Activated CD8-positive, alpha-beta T cell treated with anti-CD3 and anti-CD28 coated beads, Interleukin-2, amount 10 ng/mL, durations not matched to agents 7 days and 5 days (primary cell): Measurements from ENCODE around the gene PRKD1. TPM values are rescaled to one million over a fixed set of nuclear protein-coding genes. Genes with fewer than 3 reads are reported as not detected.

Source experiments
- ATAC-seq: fragments of 150-1000 bp; cut with Tn5 transposase; one replicate; pipeline ENCODE4 v1.10.0; 2021; ENCODE audit warnings: moderate library complexity
- CTCF ChIA-PET: fragments of 350-600 bp; sonication (Branson Sonifier 250); formaldehyde crosslinking; loops from one replicate; lab custom pipeline; 2021; ENCODE audit warnings: antibody characterized with exemption; lab: Charles Lee
- POLR2A ChIA-PET: fragments of 350-600 bp; sonication (Branson Sonifier 250); formaldehyde crosslinking; loops from one replicate; lab custom pipeline; 2021; ENCODE audit warnings: antibody characterized with exemption; lab: Charles Lee
- DNase-seq: peaks from one replicate; pipeline ENCODE4 v3.0.0-alpha.2; 2020
- H3K27ac Mint-ChIP-seq: one replicate; pipeline ENCODE4 v1.8.0; 2021; ENCODE audit warnings: mild to moderate bottlenecking, mixed read lengths
- H3K27me3 Mint-ChIP-seq: one replicate; pipeline ENCODE4 v1.8.0; 2021; ENCODE audit warnings: low read depth, mixed read lengths
- H3K36me3 Mint-ChIP-seq: one replicate; pipeline ENCODE4 v1.8.0; 2021; ENCODE audit warnings: low read depth, mixed read lengths
- H3K4me1 Mint-ChIP-seq: one replicate; pipeline ENCODE4 v1.8.0; 2021; ENCODE audit warnings: low read depth, mixed read lengths
- H3K4me3 Mint-ChIP-seq: one replicate; pipeline ENCODE4 v1.8.0; 2021; ENCODE audit warnings: mild to moderate bottlenecking, mixed read lengths
- H3K9me3 Mint-ChIP-seq: one replicate; pipeline ENCODE4 v1.8.0; 2022; ENCODE audit warnings: mixed read lengths; ENCODE audit not compliant: insufficient read depth
- total RNA-seq, 2 experiments: library from RNA; stranded (reverse); gene quantifications; one replicate each; pipeline ENCODE4 v1.2.3, GENCODE V29; 2021

PRKD1 gene
- total RNA-seq, 2 experiments from 2014 or later: not detected

DNA sequence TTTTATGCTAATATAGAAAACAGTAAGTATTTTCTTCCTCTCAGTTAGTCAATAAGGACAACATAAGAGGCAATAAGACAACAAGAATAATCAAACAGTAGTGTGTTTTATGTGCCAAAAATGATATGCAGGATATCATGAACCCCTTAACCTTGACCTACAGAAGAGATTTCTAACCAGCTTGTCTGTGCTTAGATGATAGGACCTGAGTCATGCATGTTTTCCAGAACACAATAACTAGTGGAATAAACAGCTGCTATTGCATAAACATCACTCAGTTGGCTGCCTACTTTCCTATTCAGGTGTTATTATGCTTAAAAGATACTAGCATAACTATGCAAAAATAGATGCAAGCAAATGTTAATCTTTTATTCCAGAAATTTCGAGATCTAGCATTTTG, 282.5 kb downstream of the PRKD1 start:
- ATAC-seq (no peak), DNase-seq (no peak)
- Mint-ChIP-seq H3K9me3 (peaks cover 30% of the 10 kb centered on the region), H3K4me1 (no peaks in the 10 kb centered on the region), H3K27ac (no peak overlapping the region), H3K27me3 (no peaks in the 10 kb centered on the region), H3K4me3 (no peak overlapping the region), H3K36me3 (no peaks in the 10 kb centered on the region)
- ChIA-PET POLR2A (no interaction called here), CTCF (no interaction called here)

DNA sequence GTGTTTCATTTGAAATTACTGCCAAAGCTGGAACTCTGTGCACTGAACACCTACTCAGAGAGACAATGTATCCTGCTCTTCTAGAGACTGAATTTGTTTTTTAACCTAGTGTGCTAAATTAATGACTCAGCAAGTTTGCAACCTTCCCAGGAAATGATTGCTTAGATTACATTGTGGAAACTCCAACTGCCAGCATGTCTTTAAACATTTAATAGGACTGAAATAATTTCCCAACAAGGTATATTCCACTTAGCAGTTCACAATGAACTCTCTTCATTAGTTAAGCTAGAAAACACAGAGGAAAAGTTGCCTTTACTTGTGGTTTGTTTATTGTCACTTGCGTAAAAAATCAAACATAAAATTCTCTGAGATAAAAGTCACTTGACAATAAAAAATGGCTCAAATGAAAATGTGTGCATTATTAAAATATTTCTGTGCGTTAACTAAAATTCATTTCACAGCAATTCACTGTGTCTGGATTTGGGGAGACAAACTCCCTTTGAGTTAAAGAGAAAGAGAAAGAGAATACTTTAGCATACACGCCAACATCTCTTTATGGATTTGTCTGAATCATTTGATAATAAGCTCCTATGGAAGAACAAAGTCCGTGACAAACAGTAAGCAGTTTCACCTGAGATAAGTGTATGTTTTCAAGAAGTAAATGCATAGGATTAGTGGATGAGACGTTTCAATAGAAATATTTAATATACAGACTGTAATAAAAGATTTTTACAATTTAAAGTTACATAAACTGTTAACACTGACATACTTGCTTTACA, 284.0 kb downstream of the PRKD1 start:
- ChIA-PET POLR2A (no interaction called here), CTCF (no interaction called here)
- ATAC-seq: no peak
- no peak overlapping the region for H3K27ac Mint-ChIP-seq
- no peaks in the 10 kb centered on the region for H3K36me3 Mint-ChIP-seq
- no peaks in the 10 kb centered on the region for H3K27me3 Mint-ChIP-seq
- no peak for DNase-seq
- no peak overlapping the region for H3K4me3 Mint-ChIP-seq
- H3K9me3 Mint-ChIP-seq: peaks cover 20% of the 10 kb centered on the region
- H3K4me1 Mint-ChIP-seq: no peaks in the 10 kb centered on the region

DNA sequence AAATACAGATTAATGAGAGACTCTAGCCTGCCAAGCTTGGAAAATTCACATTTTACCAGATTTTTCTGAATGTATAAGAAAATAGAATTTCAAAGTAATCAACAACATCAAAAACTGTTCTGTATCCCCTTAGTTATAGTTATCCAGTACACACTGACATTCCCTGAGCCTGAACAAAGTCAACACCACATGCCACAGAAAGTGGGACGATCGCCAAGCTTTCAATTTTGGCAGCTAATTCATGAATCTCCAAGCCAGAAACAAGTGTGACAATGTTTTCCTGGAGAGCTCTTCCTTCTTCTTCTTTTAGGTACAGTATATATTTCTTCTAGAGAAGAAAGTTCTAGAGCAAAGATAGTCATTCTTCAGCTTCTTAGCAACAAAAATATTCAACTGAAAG, 290.2 kb downstream of the PRKD1 start:
- no peaks in the 10 kb centered on the region for H3K4me1 Mint-ChIP-seq
- H3K9me3 Mint-ChIP-seq: peaks cover 18% of the 10 kb centered on the region
- DNase-seq (no peak), ATAC-seq (no peak)
- ChIA-PET POLR2A (no interaction called here), CTCF (no interaction called here)
- no peaks in the 10 kb centered on the region for H3K27me3 Mint-ChIP-seq
- no peak overlapping the region for H3K27ac Mint-ChIP-seq
- no peaks in the 10 kb centered on the region for H3K36me3 Mint-ChIP-seq
- no peak overlapping the region for H3K4me3 Mint-ChIP-seq

DNA sequence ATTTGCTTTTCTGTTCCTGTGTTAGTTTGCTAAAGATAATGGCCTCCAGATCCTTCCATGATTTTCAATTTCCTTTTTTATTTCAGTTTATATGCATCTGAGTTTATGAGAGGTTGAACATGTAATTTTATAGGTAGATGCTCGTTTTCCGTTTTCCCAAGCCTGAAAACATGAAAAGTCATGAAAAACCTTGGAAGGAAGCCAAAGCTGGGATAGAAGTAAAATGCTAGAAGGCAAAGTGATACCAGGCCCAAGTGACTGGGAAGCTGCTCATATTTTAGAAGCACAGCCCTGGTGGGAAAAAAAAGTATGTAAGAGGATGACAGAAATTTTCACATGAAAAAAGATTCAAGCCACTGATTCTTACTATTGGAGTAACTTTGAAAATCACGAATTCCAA, 290.8 kb downstream of the PRKD1 start:
- no peak overlapping the region for H3K4me3 Mint-ChIP-seq
- DNase-seq (no peak), ATAC-seq (no peak)
- CTCF ChIA-PET: no interaction called here
- no peaks in the 10 kb centered on the region for H3K27me3 Mint-ChIP-seq
- no peaks in the 10 kb centered on the region for H3K36me3 Mint-ChIP-seq
- H3K9me3 Mint-ChIP-seq: peaks cover 19% of the 10 kb centered on the region
- no peaks in the 10 kb centered on the region for H3K4me1 Mint-ChIP-seq
- no peak overlapping the region for H3K27ac Mint-ChIP-seq
- POLR2A ChIA-PET: no interaction called here

DNA sequence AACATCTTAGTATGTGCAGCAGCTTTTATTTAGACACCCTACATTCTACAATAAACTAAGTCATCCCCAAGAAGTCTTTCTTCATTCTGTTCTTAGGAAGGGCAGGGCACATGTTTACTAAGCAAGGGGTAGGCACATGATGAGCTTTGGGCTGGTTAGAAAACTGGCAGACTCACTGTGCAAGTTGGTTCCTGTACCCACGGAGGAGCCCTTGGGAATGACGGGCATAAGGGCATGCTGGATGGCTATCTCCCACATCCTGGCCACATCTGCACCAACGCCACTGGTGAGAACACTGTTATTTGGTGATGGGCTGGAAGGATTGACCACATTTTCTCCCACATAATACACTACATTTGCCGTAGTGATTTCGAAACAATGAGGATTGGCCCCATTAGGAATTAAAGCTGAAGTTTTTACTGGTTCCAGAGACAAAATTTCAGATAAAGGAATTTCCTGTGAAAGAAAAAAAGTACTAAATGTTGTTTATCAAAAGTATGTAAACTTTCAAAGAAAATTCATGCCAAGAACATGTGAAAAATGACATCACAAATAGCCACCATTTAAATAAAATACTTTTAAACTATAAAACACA, 297.0 kb downstream of the PRKD1 start:
- no peak for DNase-seq
- Mint-ChIP-seq H3K4me1 (no peaks in the 10 kb centered on the region), H3K27ac (no peak overlapping the region), H3K4me3 (no peak overlapping the region), H3K27me3 (no peaks in the 10 kb centered on the region), H3K36me3 (no peaks in the 10 kb centered on the region), H3K9me3 (peaks cover 14% of the 10 kb centered on the region)
- ATAC-seq: no peak
- POLR2A ChIA-PET: no interaction called here
- CTCF ChIA-PET: no interaction called here

DNA sequence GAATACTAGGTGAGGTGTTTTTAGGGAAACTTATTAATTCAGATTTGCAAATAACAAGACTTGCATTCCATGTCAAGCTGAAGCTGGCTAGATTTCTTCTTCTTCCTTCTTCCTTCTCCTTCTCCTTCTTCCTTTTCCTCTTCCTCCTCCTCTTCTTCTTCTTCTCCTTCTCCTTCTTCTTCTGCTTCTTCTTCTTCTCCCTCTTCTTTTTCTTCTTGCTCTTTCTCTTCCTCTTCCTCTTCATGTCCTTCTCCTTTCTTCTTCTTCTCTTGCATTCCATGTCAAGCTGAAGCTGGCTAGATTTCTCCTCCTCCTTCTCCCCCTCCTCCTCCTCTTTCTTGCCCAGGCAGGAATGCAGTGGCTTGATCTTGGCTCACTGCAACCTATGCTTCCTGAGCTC, 297.8 kb downstream of the PRKD1 start:
- ATAC-seq (no peak), DNase-seq (no peak)
- CTCF ChIA-PET: no interaction called here
- Mint-ChIP-seq H3K27ac (no peak overlapping the region), H3K36me3 (no peaks in the 10 kb centered on the region), H3K4me3 (no peak overlapping the region), H3K9me3 (peaks cover 11% of the 10 kb centered on the region), H3K27me3 (no peaks in the 10 kb centered on the region), H3K4me1 (no peaks in the 10 kb centered on the region)
- POLR2A ChIA-PET: no interaction called here

DNA sequence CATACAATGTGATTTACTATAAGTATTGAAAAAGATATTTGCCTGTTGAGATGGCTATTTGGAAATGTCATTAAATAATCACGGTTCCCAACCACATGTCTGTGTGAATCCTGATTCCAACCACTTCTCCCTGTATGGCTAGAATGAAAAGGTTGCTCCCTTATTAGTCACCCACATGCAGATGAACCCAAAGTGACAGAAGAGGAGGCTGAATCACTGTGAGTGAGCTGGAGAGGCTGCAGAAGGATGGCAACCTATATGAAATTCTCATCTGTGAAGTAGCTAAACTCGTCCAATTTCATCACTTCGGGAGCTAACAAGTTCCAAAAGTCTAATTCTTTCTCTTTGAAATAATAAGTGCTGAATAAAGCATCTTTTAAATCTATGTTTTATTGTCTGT, 300.5 kb downstream of the PRKD1 start:
- POLR2A ChIA-PET: no interaction called here
- Mint-ChIP-seq H3K27me3 (no peaks in the 10 kb centered on the region), H3K9me3 (peaks cover 9% of the 10 kb centered on the region)

DNA sequence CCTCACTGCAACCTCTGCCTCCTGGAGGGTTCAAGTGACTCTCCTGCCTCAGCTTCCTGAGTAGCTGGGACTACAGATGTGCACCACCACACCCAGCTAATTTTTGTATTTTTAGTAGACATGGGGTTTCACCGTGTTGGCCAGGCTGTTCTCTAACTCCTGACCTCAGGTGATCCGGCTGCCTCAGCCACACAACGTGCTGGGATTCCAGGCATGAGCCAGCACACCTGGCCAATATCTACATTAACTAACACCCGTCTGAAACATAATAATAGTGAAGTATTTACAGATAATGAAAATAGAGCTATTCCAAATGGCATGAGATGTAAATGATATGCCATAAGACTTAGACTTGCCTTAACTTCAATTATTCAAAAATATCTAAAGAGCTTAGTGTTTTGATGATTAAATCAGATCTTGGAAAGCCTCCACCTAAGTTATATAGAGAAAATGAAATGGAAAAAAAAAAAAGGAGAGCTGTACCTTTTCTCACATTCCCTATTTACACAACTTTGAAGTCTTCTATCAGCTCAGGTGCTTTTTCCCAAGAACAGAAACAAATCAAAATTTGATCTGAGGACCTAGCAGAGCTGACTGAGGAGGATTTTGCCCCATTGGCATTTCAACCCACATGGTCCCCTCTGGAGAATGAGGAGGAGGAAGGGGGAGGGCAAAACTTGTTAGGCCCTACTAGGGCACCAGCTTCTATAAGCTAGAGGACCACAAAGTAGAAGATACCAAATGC, 309.2 kb downstream of the PRKD1 start:
- DNase-seq: no peak
- Mint-ChIP-seq H3K9me3 (peaks cover 13% of the 10 kb centered on the region), H3K27me3 (no peaks in the 10 kb centered on the region), H3K36me3 (no peaks in the 10 kb centered on the region), H3K4me3 (no peak overlapping the region), H3K4me1 (no peaks in the 10 kb centered on the region), H3K27ac (no peak overlapping the region)
- POLR2A ChIA-PET: no interaction called here
- CTCF ChIA-PET: no interaction called here
- no peak for ATAC-seq

More for the DNA sequence above, 300.5 kb downstream of the PRKD1 start:
- Mint-ChIP-seq H3K4me3 (no peak overlapping the region), H3K4me1 (no peaks in the 10 kb centered on the region), H3K36me3 (no peaks in the 10 kb centered on the region), H3K27ac (no peak overlapping the region)
- ATAC-seq (no peak), DNase-seq (no peak)
- CTCF ChIA-PET: no interaction called here

DNA sequence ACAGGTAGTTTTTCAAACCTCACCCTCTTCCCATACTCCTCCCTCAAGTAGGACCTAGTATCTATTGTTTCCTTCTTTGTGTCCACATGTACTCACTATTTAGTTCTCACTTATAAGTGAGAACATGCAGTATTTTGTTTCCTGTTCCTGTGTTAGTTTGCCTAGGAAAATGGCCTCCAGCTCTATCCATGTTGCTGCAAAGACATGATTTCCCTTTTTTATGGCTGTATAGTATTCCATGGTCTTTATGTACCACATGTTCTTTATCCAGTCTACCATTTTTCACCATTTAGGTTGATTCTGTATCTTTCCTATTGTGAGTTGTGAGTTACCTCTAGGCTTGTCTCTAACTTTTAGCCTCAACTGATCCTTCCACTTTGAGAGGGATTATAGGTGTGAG, 310.7 kb downstream of the PRKD1 start:
- ChIA-PET POLR2A (no interaction called here), CTCF (no interaction called here)
- DNase-seq (no peak), ATAC-seq (no peak)
- Mint-ChIP-seq H3K27me3 (no peaks in the 10 kb centered on the region), H3K4me1 (no peaks in the 10 kb centered on the region), H3K9me3 (peaks cover 5% of the 10 kb centered on the region), H3K27ac (no peak overlapping the region), H3K4me3 (no peak overlapping the region), H3K36me3 (no peaks in the 10 kb centered on the region)

DNA sequence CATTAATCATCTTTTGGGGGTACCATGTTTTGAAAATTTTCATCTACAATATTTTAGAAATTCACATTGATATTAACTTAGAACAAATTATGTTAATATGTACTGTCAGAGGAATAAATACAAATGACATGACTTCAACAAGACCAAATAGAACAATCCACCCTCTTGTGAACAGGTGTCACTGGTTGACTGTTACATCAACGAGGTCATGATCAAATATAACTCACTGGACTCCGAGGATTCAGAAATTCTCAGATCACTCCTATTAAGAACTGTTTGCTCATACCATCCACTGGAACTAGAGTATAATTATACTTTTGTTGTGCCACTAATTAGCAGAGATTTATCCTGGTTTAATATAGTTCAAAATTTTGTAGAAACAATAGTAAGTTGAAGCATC, 318.8 kb downstream of the PRKD1 start:
- Mint-ChIP-seq H3K27me3 (no peaks in the 10 kb centered on the region), H3K4me3 (no peak overlapping the region), H3K27ac (no peak overlapping the region), H3K9me3 (peaks cover 8% of the 10 kb centered on the region), H3K4me1 (no peaks in the 10 kb centered on the region), H3K36me3 (no peaks in the 10 kb centered on the region)
- ChIA-PET CTCF (no interaction called here), POLR2A (no interaction called here)
- DNase-seq (no peak), ATAC-seq (no peak)

DNA sequence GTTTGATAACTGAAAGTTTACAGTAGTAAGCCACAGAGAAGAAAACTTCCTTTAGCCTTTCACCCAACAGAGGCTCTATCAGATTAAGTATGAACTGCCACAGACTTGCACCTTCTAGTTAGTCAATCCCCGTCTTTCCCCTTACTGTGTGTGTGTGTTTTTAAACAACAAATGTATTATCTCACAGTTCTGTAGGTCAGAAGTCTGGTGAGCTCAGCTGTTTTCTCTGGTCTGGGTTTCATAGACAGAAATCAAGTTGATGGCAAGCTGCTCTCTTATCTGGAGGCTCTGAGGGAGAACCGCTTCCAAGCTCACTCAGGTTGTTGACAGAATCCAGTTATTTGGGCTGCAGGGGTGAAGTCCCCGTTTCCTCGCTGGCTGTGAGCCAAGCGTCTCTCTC, 320.5 kb downstream of the PRKD1 start:
- Mint-ChIP-seq H3K27ac (no peak overlapping the region), H3K9me3 (peaks cover 12% of the 10 kb centered on the region), H3K4me3 (no peak overlapping the region), H3K36me3 (no peaks in the 10 kb centered on the region), H3K27me3 (no peaks in the 10 kb centered on the region), H3K4me1 (no peaks in the 10 kb centered on the region)
- no peak for ATAC-seq
- ChIA-PET POLR2A (no interaction called here), CTCF (no interaction called here)
- DNase-seq: no peak

DNA sequence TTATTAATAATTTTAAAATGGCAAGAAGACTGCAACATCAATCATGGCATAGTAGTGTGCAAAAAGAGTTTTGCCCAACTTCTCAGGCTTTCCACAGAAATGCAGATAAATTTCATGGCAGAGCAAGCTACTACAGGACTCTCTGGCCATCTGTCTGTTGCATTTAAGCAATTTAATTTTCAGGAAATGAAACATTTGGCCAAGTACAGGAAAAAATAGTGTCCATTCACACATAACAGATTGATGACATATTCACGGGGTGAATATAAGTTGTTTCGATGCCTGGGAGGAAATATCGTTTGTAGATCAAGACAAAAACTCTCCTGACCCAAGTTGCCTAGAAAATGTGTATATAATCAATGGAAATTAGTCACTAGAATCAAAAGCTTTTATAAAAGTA, 324.0 kb downstream of the PRKD1 start:
- Mint-ChIP-seq H3K9me3 (peaks cover 10% of the 10 kb centered on the region), H3K27ac (no peak overlapping the region), H3K4me1 (no peaks in the 10 kb centered on the region), H3K4me3 (no peak overlapping the region), H3K27me3 (no peaks in the 10 kb centered on the region), H3K36me3 (no peaks in the 10 kb centered on the region)
- POLR2A ChIA-PET: no interaction called here
- ATAC-seq: no peak
- no peak for DNase-seq
- CTCF ChIA-PET: no interaction called here
